Mammary epithelial cell (primary cell): Measurements from ENCODE around the gene PCID2.

Experiments
- EZH2 ChIP-seq: IDR thresholded peaks from 2 replicates; pipeline ENCODE4 v1.6.1; 2012; ENCODE audit warnings: low read length, inconsistent platforms, borderline replicate concordance
- TF ChIP-seq, protein P1 (sequence below), 2 donors: IDR thresholded peaks in 1 of 2; conservative IDR thresholded peaks in 1 of 2; 2 replicates each; pipeline ENCODE4 v1.5.1; 2011 to 2012; ENCODE audit warnings: inconsistent platforms in 2 of 2, low read length in 2 of 2, mild to moderate bottlenecking in 2 of 2, control low read depth in 1 of 2, low read depth in 1 of 2; ENCODE audit not compliant: insufficient read depth in 1 of 2; ENCODE audit errors: extremely low read depth in 1 of 2

- TF ChIP-seq EZH2, result no peak
- TF ChIP-seq, protein P1, sequence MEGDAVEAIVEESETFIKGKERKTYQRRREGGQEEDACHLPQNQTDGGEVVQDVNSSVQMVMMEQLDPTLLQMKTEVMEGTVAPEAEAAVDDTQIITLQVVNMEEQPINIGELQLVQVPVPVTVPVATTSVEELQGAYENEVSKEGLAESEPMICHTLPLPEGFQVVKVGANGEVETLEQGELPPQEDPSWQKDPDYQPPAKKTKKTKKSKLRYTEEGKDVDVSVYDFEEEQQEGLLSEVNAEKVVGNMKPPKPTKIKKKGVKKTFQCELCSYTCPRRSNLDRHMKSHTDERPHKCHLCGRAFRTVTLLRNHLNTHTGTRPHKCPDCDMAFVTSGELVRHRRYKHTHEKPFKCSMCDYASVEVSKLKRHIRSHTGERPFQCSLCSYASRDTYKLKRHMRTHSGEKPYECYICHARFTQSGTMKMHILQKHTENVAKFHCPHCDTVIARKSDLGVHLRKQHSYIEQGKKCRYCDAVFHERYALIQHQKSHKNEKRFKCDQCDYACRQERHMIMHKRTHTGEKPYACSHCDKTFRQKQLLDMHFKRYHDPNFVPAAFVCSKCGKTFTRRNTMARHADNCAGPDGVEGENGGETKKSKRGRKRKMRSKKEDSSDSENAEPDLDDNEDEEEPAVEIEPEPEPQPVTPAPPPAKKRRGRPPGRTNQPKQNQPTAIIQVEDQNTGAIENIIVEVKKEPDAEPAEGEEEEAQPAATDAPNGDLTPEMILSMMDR (conservative IDR thresholded peaks at IDR 0.05 in 1 of 2, IDR thresholded peaks at IDR 0.05 in 1 of 2; ENCODE audit: extremely low read depth in 1 of 2, insufficient read depth in 1 of 2, low read depth in 1 of 2, low read length in 2 of 2), result no peak
These were observed 67.5 kb downstream of the PCID2 start for GRCh38 chr13:113140677-113141600.
